Panc1 (cell line): ENCODE data around the gene PRKCA.

Source experiments
- CTCF ChIP-seq: fragments of 450-650 bp; IDR thresholded peaks from 2 replicates; pipeline ENCODE4 v1.5.1; 2017; ENCODE audit warnings: mild to moderate bottlenecking
- POLR2AphosphoS5 ChIP-seq: IDR thresholded peaks from 2 replicates; pipeline ENCODE4 v1.6.1; 2012; ENCODE audit warnings: mild to moderate bottlenecking, low read depth, low read length, moderate library complexity
- REST ChIP-seq, 2 experiments: IDR thresholded peaks; 2 replicates each; pipeline ENCODE4 v1.6.1; 2011 to 2012; ENCODE audit warnings: low read depth in 2 of 2, control low read depth in 1 of 2, low read length in 1 of 2, mild to moderate bottlenecking in 1 of 2, moderate library complexity in 1 of 2; ENCODE audit not compliant: insufficient read depth in 1 of 2
- SIN3A ChIP-seq: IDR thresholded peaks from 2 replicates; pipeline ENCODE4 v1.6.1; 2012; ENCODE audit warnings: low read depth, mild to moderate bottlenecking, low read length, moderate library complexity, borderline replicate concordance; ENCODE audit not compliant: insufficient read depth

GRCh38 chr17:66752411-66752810, 450.0 kb downstream of the PRKCA start:
- TF ChIP-seq CTCF, result no peak
- no peak for TF ChIP-seq POLR2AphosphoS5
- no peak for TF ChIP-seq SIN3A
- no peak for TF ChIP-seq REST (IDR thresholded peaks at IDR 0.05; ENCODE audit: insufficient read depth in 1 of 2, low read depth in 2 of 2, low read length in 1 of 2)
